Stimulated activated CD8-positive, alpha-beta memory T cell treated with anti-CD3 and anti-CD28 coated beads, Interleukin-12 subunit alpha, Interleukin-12 subunit beta, amount 100 ng/mL, for 1 hour (primary cell): ENCODE measurements around the gene PHF21A.

Source experiments
- DNase-seq: peaks from one replicate; pipeline ENCODE4 v3.0.0-alpha.2; 2020; ENCODE audit warnings: low read depth

Gene PHF21A

GRCh38 chr11:45933846-45934579, 187.2 kb downstream of the PHF21A start:
- DNase-seq: no peak

- no peak for DNase-seq
Measured at GRCh38 chr11:45933131-45933831, 188.0 kb downstream of the PHF21A start.

- DNase-seq: no peak
Measured at GRCh38 chr11:45932217-45932616, 189.0 kb downstream of the PHF21A start.

GRCh38 chr11:45931739-45932138, 189.5 kb downstream of the PHF21A start:
- DNase-seq: no peak

GRCh38 chr11:45930951-45931570, 190.2 kb downstream of the PHF21A start:
- DNase-seq: no peak

- DNase-seq: no peak
Measured at GRCh38 chr11:45930031-45930794, 191.0 kb downstream of the PHF21A start.

GRCh38 chr11:45929486-45930030, 191.7 kb downstream of the PHF21A start:
- no peak for DNase-seq

GRCh38 chr11:45928535-45929215, 192.6 kb downstream of the PHF21A start:
- no peak for DNase-seq

GRCh38 chr11:45927684-45928413, 193.4 kb downstream of the PHF21A start:
- DNase-seq: no peak

- DNase-seq: no peak
Measured at GRCh38 chr11:45927332-45927683, 193.9 kb downstream of the PHF21A start.

- DNase-seq: no peak
Measured at GRCh38 chr11:45926536-45927331, 194.5 kb downstream of the PHF21A start.

GRCh38 chr11:45926001-45926401, 195.3 kb downstream of the PHF21A start:
- no peak for DNase-seq

- DNase-seq: no peak
Measured at GRCh38 chr11:45925550-45925949, 195.7 kb downstream of the PHF21A start.

- DNase-seq: no peak
Measured at GRCh38 chr11:45924927-45925326, 196.3 kb downstream of the PHF21A start.

GRCh38 chr11:45924036-45924915, 197.0 kb downstream of the PHF21A start:
- DNase-seq: no peak

- DNase-seq: no peak
Measured at GRCh38 chr11:45922425-45923082, 198.7 kb downstream of the PHF21A start, which contains the start of gene LARGE2. TSS of gene LARGE2 (plus strand) at chr11:45922656. CDS start at chr11:45922883, 227 bp downstream.

- no peak for DNase-seq
Measured at GRCh38 chr11:45921561-45922424, 199.5 kb downstream of the PHF21A start.
